HepG2 (cell line): Measurements from ENCODE around the gene ZMIZ2. TPM values are rescaled to one million over a fixed set of nuclear protein-coding genes. Genes with fewer than 3 reads are reported as not detected.

Experiments used
- HMGA1 ChIP-seq: sonication (generic); formaldehyde crosslinking; conservative IDR thresholded peaks from 2 replicates; pipeline ENCODE4 v1.4.0; 2020; ENCODE audit warnings: missing genetic modification reagents
- U2AF1 ChIP-seq: fragments of 200-400 bp; formaldehyde crosslinking; optimal IDR thresholded peaks from 2 replicates; pipeline ENCODE3; 2017; ENCODE audit warnings: mild to moderate bottlenecking, low read depth, low read length
- ZC3H4 ChIP-seq: sonication (generic); formaldehyde crosslinking; IDR thresholded peaks from 2 replicates; pipeline ENCODE4 v1.4.0; 2020; ENCODE audit warnings: missing genetic modification reagents, borderline replicate concordance
- ZKSCAN1 ChIP-seq: fragments of 150-350 bp; IDR thresholded peaks from 2 replicates; pipeline ENCODE4 v1.6.1; 2014; ENCODE audit warnings: low read length
- ZNF274 ChIP-seq: sonication (generic); formaldehyde crosslinking; IDR thresholded peaks from 2 replicates; pipeline ENCODE4 v1.5.1; 2020; ENCODE audit warnings: mild to moderate bottlenecking, missing genetic modification reagents
- ZNF614 ChIP-seq: IDR thresholded peaks from 2 replicates; pipeline ENCODE4 v1.6.1; 2018; ENCODE audit warnings: missing biosample characterization, missing genetic modification reagents, inconsistent platforms, borderline replicate concordance
- ZNF788 ChIP-seq: sonication (generic); formaldehyde crosslinking; IDR thresholded peaks from 2 replicates; pipeline ENCODE4 v1.5.0; 2020; ENCODE audit warnings: mild to moderate bottlenecking, missing genetic modification reagents, borderline replicate concordance
- ZNF883 ChIP-seq: sonication (generic); formaldehyde crosslinking; IDR thresholded peaks from 2 replicates; pipeline ENCODE4 v1.5.1; 2020; ENCODE audit warnings: mild to moderate bottlenecking, missing genetic modification reagents; ENCODE audit errors: not compliant biosample characterization
- ZSCAN20 ChIP-seq: sonication (generic); formaldehyde crosslinking; IDR thresholded peaks from 2 replicates; pipeline ENCODE4 v1.4.0; 2020; ENCODE audit warnings: missing genetic modification reagents, mild to moderate bottlenecking, borderline replicate concordance
- polyA plus RNA-seq, 8 experiments: library from polyadenylated mRNA; depleted of rRNA in 3 of 8; stranded (reverse) in 7 of 8; unstranded in 1 of 8; fragments of >200 nt; fragmentation: Illumina TruSeq in 4 of 8; extraction: Trizol in 4 of 8; gene quantifications; 2 replicates each; pipeline versions ENCODE4 v1.2.1 to v1.2.3, GENCODE V29; 2011 to 2016; ENCODE audit warnings: low read depth in 4 of 8, missing spikeins in 1 of 8, mixed read lengths in 1 of 8; ENCODE audit not compliant: insufficient read depth in 1 of 8
- total RNA-seq, 5 experiments: library from RNA; depleted of rRNA; stranded (reverse); fragments of >200 nt; fragmentation: Illumina TruSeq; extraction: Trizol; gene quantifications; 2 replicates each; pipeline ENCODE4 v1.2.3, GENCODE V29; 2016; ENCODE audit warnings: low read depth in 1 of 5
- TF ChIP-seq, protein P1 (sequence below): sonication (generic); formaldehyde crosslinking; IDR thresholded peaks from 2 replicates; pipeline ENCODE4 v1.4.0; 2020; ENCODE audit warnings: low read depth, missing genetic modification reagents
- TF ChIP-seq, protein P2 (sequence below): sonication (generic); formaldehyde crosslinking; IDR thresholded peaks from 2 replicates; pipeline ENCODE4 v1.5.0; 2020; ENCODE audit warnings: missing genetic modification reagents, mild to moderate bottlenecking, borderline replicate concordance
- TF ChIP-seq, protein P3 (sequence below): sonication (generic); formaldehyde crosslinking; IDR thresholded peaks from 2 replicates; pipeline ENCODE4 v1.5.0; 2020; ENCODE audit warnings: mild to moderate bottlenecking, missing genetic modification reagents, moderate library complexity
- TF ChIP-seq, protein P4 (sequence below), 2 experiments: IDR thresholded peaks; 2 replicates each; pipeline ENCODE4 v1.6.1; 2011 to 2012; ENCODE audit warnings: low read length in 2 of 2, borderline replicate concordance in 1 of 2, low read depth in 1 of 2, mild to moderate bottlenecking in 1 of 2, moderate library complexity in 1 of 2
- TF ChIP-seq, protein P5 (sequence below): sonication (generic); formaldehyde crosslinking; IDR thresholded peaks from 2 replicates; pipeline ENCODE4 v1.5.0; 2020; ENCODE audit warnings: missing genetic modification reagents

ZMIZ2 gene
- total and polyA plus RNA-seq, 2 of the 13 experiments (the other 11 are each of a cell fraction or from before 2014, with no cell fraction given): 4.9 to 7.9 TPM

DNA sequence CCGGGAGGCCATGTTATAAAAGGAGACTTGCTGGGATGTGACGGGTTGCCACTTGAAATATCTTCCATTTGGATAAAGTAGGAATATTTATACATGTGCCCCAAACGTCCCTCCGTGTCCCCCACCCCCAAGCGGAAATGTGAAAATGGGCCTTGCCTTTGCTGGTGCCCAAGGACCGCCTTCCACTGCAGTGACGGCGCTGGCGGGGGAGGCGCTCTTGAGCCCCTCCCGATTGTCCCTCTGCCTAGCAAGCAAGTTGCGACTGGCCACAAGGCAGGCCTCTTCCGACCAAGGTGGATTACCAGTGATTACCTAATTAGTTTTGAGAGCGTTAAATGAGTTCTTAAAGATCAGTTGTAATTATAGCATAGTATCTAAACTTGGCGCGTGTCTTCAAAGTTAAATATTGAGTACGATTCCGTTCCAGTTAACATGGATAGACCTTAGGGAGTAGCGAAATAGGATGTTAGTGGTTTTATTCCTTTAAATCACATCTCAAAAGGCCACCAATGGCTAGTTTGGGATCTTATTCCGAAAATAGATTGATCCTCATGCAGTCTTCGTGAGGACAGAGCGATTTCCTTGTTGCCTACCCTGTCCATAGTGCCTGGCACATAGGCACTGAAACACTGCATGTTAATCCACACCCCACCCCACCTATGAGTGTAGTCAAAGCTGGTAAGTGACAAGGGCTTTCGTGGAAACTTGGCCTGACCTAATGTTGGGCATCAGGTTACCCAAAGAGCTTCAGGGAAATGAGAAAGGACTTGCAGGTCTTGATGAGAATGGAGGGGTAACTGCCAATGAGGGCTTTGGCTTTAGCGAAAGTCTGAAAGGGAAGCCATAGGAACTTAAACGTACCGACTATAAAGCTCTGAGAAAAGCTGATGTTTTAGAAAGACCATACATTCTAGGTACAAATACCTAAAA is 48.9 kb downstream of the ZMIZ2 start (continued):
- TF ChIP-seq, protein P1, sequence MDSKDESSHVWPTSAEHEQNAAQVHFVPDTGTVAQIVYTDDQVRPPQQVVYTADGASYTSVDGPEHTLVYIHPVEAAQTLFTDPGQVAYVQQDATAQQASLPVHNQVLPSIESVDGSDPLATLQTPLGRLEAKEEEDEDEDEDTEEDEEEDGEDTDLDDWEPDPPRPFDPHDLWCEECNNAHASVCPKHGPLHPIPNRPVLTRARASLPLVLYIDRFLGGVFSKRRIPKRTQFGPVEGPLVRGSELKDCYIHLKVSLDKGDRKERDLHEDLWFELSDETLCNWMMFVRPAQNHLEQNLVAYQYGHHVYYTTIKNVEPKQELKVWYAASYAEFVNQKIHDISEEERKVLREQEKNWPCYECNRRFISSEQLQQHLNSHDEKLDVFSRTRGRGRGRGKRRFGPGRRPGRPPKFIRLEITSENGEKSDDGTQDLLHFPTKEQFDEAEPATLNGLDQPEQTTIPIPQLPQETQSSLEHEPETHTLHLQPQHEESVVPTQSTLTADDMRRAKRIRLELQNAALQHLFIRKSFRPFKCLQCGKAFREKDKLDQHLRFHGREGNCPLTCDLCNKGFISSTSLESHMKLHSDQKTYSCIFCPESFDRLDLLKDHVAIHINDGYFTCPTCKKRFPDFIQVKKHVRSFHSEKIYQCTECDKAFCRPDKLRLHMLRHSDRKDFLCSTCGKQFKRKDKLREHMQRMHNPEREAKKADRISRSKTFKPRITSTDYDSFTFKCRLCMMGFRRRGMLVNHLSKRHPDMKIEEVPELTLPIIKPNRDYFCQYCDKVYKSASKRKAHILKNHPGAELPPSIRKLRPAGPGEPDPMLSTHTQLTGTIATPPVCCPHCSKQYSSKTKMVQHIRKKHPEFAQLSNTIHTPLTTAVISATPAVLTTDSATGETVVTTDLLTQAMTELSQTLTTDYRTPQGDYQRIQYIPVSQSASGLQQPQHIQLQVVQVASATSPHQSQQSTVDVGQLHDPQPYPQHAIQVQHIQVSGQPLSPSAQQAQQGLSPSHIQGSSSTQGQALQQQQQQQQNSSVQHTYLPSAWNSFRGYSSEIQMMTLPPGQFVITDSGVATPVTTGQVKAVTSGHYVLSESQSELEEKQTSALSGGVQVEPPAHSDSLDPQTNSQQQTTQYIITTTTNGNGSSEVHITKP (CRISPR knock-in tag): no peak
- TF ChIP-seq, protein P2, sequence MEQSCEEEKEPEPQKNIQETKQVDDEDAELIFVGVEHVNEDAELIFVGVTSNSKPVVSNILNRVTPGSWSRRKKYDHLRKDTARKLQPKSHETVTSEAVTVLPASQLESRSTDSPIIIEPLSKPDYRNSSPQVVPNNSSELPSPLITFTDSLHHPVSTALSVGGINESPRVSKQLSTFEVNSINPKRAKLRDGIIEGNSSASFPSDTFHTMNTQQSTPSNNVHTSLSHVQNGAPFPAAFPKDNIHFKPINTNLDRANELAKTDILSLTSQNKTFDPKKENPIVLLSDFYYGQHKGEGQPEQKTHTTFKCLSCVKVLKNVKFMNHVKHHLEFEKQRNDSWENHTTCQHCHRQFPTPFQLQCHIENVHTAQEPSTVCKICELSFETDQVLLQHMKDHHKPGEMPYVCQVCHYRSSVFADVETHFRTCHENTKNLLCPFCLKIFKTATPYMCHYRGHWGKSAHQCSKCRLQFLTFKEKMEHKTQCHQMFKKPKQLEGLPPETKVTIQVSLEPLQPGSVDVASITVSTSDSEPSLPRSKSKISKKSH (CRISPR knock-in tag): no peak
- TF ChIP-seq ZKSCAN1 (no peak), ZNF274 (CRISPR knock-in tag) (no peak), HMGA1 (CRISPR knock-in tag) (no peak), ZNF788 (no peak), ZC3H4 (CRISPR knock-in tag) (peak; percentile 66; the same call in 1 of the 2 replicates), ZNF614 (0 out of 2 replicates have a peak, but pooled peaks have one; percentile 41), U2AF1 (peak; percentile 13), ZSCAN20 (CRISPR knock-in tag) (no peak), ZNF883 (no peak)
- TF ChIP-seq, protein P3, sequence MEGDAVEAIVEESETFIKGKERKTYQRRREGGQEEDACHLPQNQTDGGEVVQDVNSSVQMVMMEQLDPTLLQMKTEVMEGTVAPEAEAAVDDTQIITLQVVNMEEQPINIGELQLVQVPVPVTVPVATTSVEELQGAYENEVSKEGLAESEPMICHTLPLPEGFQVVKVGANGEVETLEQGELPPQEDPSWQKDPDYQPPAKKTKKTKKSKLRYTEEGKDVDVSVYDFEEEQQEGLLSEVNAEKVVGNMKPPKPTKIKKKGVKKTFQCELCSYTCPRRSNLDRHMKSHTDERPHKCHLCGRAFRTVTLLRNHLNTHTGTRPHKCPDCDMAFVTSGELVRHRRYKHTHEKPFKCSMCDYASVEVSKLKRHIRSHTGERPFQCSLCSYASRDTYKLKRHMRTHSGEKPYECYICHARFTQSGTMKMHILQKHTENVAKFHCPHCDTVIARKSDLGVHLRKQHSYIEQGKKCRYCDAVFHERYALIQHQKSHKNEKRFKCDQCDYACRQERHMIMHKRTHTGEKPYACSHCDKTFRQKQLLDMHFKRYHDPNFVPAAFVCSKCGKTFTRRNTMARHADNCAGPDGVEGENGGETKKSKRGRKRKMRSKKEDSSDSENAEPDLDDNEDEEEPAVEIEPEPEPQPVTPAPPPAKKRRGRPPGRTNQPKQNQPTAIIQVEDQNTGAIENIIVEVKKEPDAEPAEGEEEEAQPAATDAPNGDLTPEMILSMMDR (CRISPR knock-in tag): peak; percentile 83
- TF ChIP-seq, protein P4, sequence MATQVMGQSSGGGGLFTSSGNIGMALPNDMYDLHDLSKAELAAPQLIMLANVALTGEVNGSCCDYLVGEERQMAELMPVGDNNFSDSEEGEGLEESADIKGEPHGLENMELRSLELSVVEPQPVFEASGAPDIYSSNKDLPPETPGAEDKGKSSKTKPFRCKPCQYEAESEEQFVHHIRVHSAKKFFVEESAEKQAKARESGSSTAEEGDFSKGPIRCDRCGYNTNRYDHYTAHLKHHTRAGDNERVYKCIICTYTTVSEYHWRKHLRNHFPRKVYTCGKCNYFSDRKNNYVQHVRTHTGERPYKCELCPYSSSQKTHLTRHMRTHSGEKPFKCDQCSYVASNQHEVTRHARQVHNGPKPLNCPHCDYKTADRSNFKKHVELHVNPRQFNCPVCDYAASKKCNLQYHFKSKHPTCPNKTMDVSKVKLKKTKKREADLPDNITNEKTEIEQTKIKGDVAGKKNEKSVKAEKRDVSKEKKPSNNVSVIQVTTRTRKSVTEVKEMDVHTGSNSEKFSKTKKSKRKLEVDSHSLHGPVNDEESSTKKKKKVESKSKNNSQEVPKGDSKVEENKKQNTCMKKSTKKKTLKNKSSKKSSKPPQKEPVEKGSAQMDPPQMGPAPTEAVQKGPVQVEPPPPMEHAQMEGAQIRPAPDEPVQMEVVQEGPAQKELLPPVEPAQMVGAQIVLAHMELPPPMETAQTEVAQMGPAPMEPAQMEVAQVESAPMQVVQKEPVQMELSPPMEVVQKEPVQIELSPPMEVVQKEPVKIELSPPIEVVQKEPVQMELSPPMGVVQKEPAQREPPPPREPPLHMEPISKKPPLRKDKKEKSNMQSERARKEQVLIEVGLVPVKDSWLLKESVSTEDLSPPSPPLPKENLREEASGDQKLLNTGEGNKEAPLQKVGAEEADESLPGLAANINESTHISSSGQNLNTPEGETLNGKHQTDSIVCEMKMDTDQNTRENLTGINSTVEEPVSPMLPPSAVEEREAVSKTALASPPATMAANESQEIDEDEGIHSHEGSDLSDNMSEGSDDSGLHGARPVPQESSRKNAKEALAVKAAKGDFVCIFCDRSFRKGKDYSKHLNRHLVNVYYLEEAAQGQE (IDR thresholded peaks at IDR 0.05; ENCODE audit: borderline replicate concordance in 1 of 2, low read depth in 1 of 2, low read length in 2 of 2): peak in 1 of 2 experiments; percentile 29; a peak in 1 of 4 replicates
- TF ChIP-seq, protein P5, sequence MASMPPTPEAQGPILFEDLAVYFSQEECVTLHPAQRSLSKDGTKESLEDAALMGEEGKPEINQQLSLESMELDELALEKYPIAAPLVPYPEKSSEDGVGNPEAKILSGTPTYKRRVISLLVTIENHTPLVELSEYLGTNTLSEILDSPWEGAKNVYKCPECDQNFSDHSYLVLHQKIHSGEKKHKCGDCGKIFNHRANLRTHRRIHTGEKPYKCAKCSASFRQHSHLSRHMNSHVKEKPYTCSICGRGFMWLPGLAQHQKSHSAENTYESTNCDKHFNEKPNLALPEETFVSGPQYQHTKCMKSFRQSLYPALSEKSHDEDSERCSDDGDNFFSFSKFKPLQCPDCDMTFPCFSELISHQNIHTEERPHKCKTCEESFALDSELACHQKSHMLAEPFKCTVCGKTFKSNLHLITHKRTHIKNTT: no peak
